VCaP (cell line): ENCODE results near the gene TAPBP.

Source experiments
- H3K27ac ChIP-seq: fragments of 450-650 bp; 2 replicates; pipeline ENCODE4 v1.5.1; 2017
- CTCF ChIP-seq: fragments of 450-650 bp; conservative IDR thresholded peaks from 2 replicates; pipeline ENCODE4 v1.5.1; 2017; ENCODE audit warnings: mild to moderate bottlenecking, moderate library complexity

TAPBP gene

GRCh38 chr6:33259032-33259431 lies 54.8 kb downstream of the TAPBP start:
- no peak for TF ChIP-seq CTCF
- H3K27ac ChIP-seq: no peak overlapping the region

GRCh38 chr6:33254591-33254990 lies 59.3 kb downstream of the TAPBP start:
- no peak for TF ChIP-seq CTCF
- no peak overlapping the region for H3K27ac ChIP-seq

- TF ChIP-seq CTCF: no peak
- H3K27ac ChIP-seq: no peak overlapping the region
These were observed 61.1 kb downstream of the TAPBP start for GRCh38 chr6:33252759-33253158.

GRCh38 chr6:33251395-33252012 lies 62.4 kb downstream of the TAPBP start:
- TF ChIP-seq CTCF: no peak
- H3K27ac ChIP-seq: peak overlapping the region; percentile 98; the same call in 1 of the 2 replicates

GRCh38 chr6:33250731-33251130 lies 63.1 kb downstream of the TAPBP start:
- no peak for TF ChIP-seq CTCF
- peak overlapping the region; percentile 98 for H3K27ac ChIP-seq

- H3K27ac ChIP-seq: peak overlapping the region; percentile 98
- no peak for TF ChIP-seq CTCF
These were observed 63.9 kb downstream of the TAPBP start for GRCh38 chr6:33249732-33250630.
